Astrocyte (in vitro differentiated cells and primary cell): ENCODE data around the gene ADGRA3. TPM values are rescaled to one million over a fixed set of nuclear protein-coding genes. Genes with fewer than 3 reads are reported as not detected.
A peak's percentile ranks its signal among the peaks of the same experiment; 100 is the strongest.

Source experiments
- DNase-seq: peaks from one replicate; pipeline ENCODE4 v3.0.0-alpha.2; 2010; ENCODE audit warnings: low read depth
- FAIRE-seq: peaks from 2 replicates; lab custom pipeline; 2011; peaks lifted over from hg19 to GRCh38; lab: Jason Lieb, UNC
- H2AFZ ChIP-seq: 2 replicates; pipeline ENCODE4 v1.6.0; 2012; ENCODE audit warnings: low read depth, low read length, inconsistent platforms
- H3K27ac ChIP-seq: 2 replicates; pipeline ENCODE4 v1.5.1; 2011; ENCODE audit warnings: low read depth, low read length, inconsistent platforms
- H3K27me3 ChIP-seq: 2 replicates; pipeline ENCODE4 v1.6.0; 2011; ENCODE audit warnings: low read length, inconsistent platforms; ENCODE audit not compliant: insufficient read depth
- H3K36me3 ChIP-seq: 2 replicates; pipeline ENCODE4 v1.5.1; 2011; ENCODE audit warnings: low read length, inconsistent platforms; ENCODE audit not compliant: insufficient read depth
- H3K4me1 ChIP-seq: 2 replicates; pipeline ENCODE4 v1.5.1; 2011; ENCODE audit warnings: low read length, inconsistent platforms; ENCODE audit not compliant: insufficient read depth
- H3K4me2 ChIP-seq: 2 replicates; pipeline ENCODE4 v1.6.0; 2012; ENCODE audit warnings: low read length, inconsistent platforms
- H3K4me3 ChIP-seq: 2 replicates; pipeline ENCODE4 v1.5.1; 2011; ENCODE audit warnings: low read depth, mild to moderate bottlenecking, low read length, inconsistent platforms; ENCODE audit not compliant: insufficient read depth
- H3K79me2 ChIP-seq: 2 replicates; pipeline ENCODE4 v1.6.0; 2012; ENCODE audit warnings: mild to moderate bottlenecking, low read length, inconsistent platforms; ENCODE audit not compliant: insufficient read depth
- H3K9ac ChIP-seq: 2 replicates; pipeline ENCODE4 v1.6.0; 2012; ENCODE audit warnings: mild to moderate bottlenecking, low read length, inconsistent platforms
- H3K9me3 ChIP-seq: 2 replicates; pipeline ENCODE4 v1.5.1; 2012; ENCODE audit warnings: low read depth, mild to moderate bottlenecking, low read length, inconsistent platforms; ENCODE audit not compliant: insufficient read depth
- H4K20me1 ChIP-seq: 2 replicates; pipeline ENCODE4 v1.6.0; 2012; ENCODE audit warnings: low read length, inconsistent platforms; ENCODE audit not compliant: insufficient read depth
- H3K27ac Mint-ChIP-seq: one replicate; pipeline ENCODE4 v1.8.0; 2021; ENCODE audit warnings: mild to moderate bottlenecking, mixed read lengths; ENCODE audit not compliant: unreplicated experiment
- H3K27me3 Mint-ChIP-seq: one replicate; pipeline ENCODE4 v1.8.0; 2021; ENCODE audit warnings: low read depth, mixed read lengths; ENCODE audit not compliant: unreplicated experiment
- H3K36me3 Mint-ChIP-seq: one replicate; pipeline ENCODE4 v1.8.0; 2021; ENCODE audit warnings: low read depth, mixed read lengths; ENCODE audit not compliant: unreplicated experiment
- H3K4me1 Mint-ChIP-seq: one replicate; pipeline ENCODE4 v1.8.0; 2021; ENCODE audit warnings: low read depth, mixed read lengths; ENCODE audit not compliant: unreplicated experiment
- H3K4me3 Mint-ChIP-seq: one replicate; pipeline ENCODE4 v1.8.0; 2021; ENCODE audit warnings: mild to moderate bottlenecking, moderate library complexity, mixed read lengths; ENCODE audit not compliant: unreplicated experiment
- H3K9me3 Mint-ChIP-seq: one replicate; pipeline ENCODE4 v1.8.0; 2021; ENCODE audit warnings: mild to moderate bottlenecking, mixed read lengths; ENCODE audit not compliant: unreplicated experiment
- CTCF ChIP-seq: IDR thresholded peaks from 2 replicates; pipeline ENCODE4 v1.5.1; 2011; ENCODE audit warnings: low read depth, mild to moderate bottlenecking, inconsistent platforms, low read length, moderate library complexity; ENCODE audit not compliant: insufficient read depth
- EZH2 ChIP-seq: IDR thresholded peaks from 2 replicates; pipeline ENCODE4 v1.6.1; 2012; ENCODE audit warnings: mild to moderate bottlenecking, low read length, inconsistent platforms; ENCODE audit not compliant: insufficient read depth
- total RNA-seq: library from RNA; stranded (reverse); gene quantifications from 2 replicates; pipeline ENCODE4 v1.2.1, GENCODE V29; 2021

ADGRA3 gene
- total RNA-seq, 1 donor from 2014 or later = 27.3 TPM

GRCh38 chr4:22398671-22399070 lies 117.2 kb downstream of the ADGRA3 start:
- H3K4me3 Mint-ChIP-seq = no peak overlapping the region
- H3K4me1 Mint-ChIP-seq = no peaks in the 10 kb centered on the region
- no peak for TF ChIP-seq EZH2
- no peak for TF ChIP-seq CTCF
- Histone ChIP-seq H3K4me3 (no peak overlapping the region), H2AFZ (no peak overlapping the region), H4K20me1 (no peaks in the 10 kb centered on the region), H3K4me1 (no peaks in the 10 kb centered on the region), H3K79me2 (no peaks in the 10 kb centered on the region), H3K4me2 (no peak overlapping the region), H3K9me3 (no peaks in the 10 kb centered on the region), H3K9ac (no peak overlapping the region), H3K36me3 (peaks cover 4% of the 10 kb centered on the region), H3K27ac (no peak overlapping the region), H3K27me3 (no peaks in the 10 kb centered on the region)
- no peaks in the 10 kb centered on the region for H3K9me3 Mint-ChIP-seq
- DNase-seq = no peak
- H3K27me3 Mint-ChIP-seq = no peaks in the 10 kb centered on the region
- no peak overlapping the region for H3K27ac Mint-ChIP-seq
- FAIRE-seq = no peak
- H3K36me3 Mint-ChIP-seq = peaks cover 4% of the 10 kb centered on the region

- Mint-ChIP-seq H3K27me3 (no peaks in the 10 kb centered on the region), H3K4me1 (no peaks in the 10 kb centered on the region), H3K9me3 (no peaks in the 10 kb centered on the region), H3K27ac (no peak overlapping the region), H3K36me3 (peaks cover 3% of the 10 kb centered on the region), H3K4me3 (no peak overlapping the region)
- Histone ChIP-seq H3K79me2 (no peaks in the 10 kb centered on the region), H3K9ac (no peak overlapping the region), H3K27me3 (no peaks in the 10 kb centered on the region), H2AFZ (no peak overlapping the region), H3K9me3 (no peaks in the 10 kb centered on the region), H3K4me2 (no peak overlapping the region), H3K36me3 (peaks cover 10% of the 10 kb centered on the region), H3K27ac (no peak overlapping the region), H4K20me1 (no peaks in the 10 kb centered on the region), H3K4me1 (peaks cover 6% of the 10 kb centered on the region), H3K4me3 (no peak overlapping the region)
- TF ChIP-seq EZH2 (no peak), CTCF (no peak)
- DNase-seq = peak; percentile 78
- no peak for FAIRE-seq
Observed at GRCh38 chr4:22391551-22391950, 124.3 kb downstream of the ADGRA3 start.

- no peaks in the 10 kb centered on the region for H3K9me3 ChIP-seq
- TF ChIP-seq CTCF = peak; percentile 97
- no peak for TF ChIP-seq EZH2
- no peaks in the 10 kb centered on the region for H4K20me1 ChIP-seq
- DNase-seq (peak; percentile 64), FAIRE-seq (peak; percentile 64)
- no peaks in the 10 kb centered on the region for H3K9me3 Mint-ChIP-seq
- H3K27me3 Mint-ChIP-seq = no peaks in the 10 kb centered on the region
- H3K36me3 Mint-ChIP-seq = peaks cover 3% of the 10 kb centered on the region
- H3K27me3 ChIP-seq = no peaks in the 10 kb centered on the region
- no peak overlapping the region for H3K27ac ChIP-seq
- H3K36me3 ChIP-seq = peaks cover 10% of the 10 kb centered on the region
- no peak overlapping the region for H3K4me2 ChIP-seq
- H3K4me1 Mint-ChIP-seq = peaks cover 4% of the 10 kb centered on the region
- H3K79me2 ChIP-seq = no peaks in the 10 kb centered on the region
- H2AFZ ChIP-seq = no peak overlapping the region
- H3K4me3 ChIP-seq = no peak overlapping the region
- H3K9ac ChIP-seq = no peak overlapping the region
- H3K4me1 ChIP-seq = peaks cover 12% of the 10 kb centered on the region
- no peak overlapping the region for H3K4me3 Mint-ChIP-seq
- no peak overlapping the region for H3K27ac Mint-ChIP-seq
Observed at GRCh38 chr4:22389240-22389870, 126.5 kb downstream of the ADGRA3 start.
